G401 (cell line): ENCODE data around the gene CPA3. TPM values are rescaled to one million over a fixed set of nuclear protein-coding genes. Genes with fewer than 3 reads are reported as not detected.

Experiments
- DNase-seq: peaks from one replicate; pipeline ENCODE4 v3.0.0-alpha.2; 2015; ENCODE audit warnings: low spot score
- in situ Hi-C: cut with HindIII; loops from 2 replicates; pipeline ENCODE4 v1.10.0; 2016; ENCODE audit warnings: low sequenced_read_pairs, mixed read lengths
- total RNA-seq: library from RNA; depleted of rRNA; stranded (reverse); fragments of >200 nt; shearing (Covaris generic); gene quantifications from 2 replicates; pipeline ENCODE4 v1.2.3, GENCODE V29; 2014; rRNA removed

The CPA3 gene, protein sequence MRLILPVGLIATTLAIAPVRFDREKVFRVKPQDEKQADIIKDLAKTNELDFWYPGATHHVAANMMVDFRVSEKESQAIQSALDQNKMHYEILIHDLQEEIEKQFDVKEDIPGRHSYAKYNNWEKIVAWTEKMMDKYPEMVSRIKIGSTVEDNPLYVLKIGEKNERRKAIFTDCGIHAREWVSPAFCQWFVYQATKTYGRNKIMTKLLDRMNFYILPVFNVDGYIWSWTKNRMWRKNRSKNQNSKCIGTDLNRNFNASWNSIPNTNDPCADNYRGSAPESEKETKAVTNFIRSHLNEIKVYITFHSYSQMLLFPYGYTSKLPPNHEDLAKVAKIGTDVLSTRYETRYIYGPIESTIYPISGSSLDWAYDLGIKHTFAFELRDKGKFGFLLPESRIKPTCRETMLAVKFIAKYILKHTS
- not detected in 2 replicates for total RNA-seq

DNA sequence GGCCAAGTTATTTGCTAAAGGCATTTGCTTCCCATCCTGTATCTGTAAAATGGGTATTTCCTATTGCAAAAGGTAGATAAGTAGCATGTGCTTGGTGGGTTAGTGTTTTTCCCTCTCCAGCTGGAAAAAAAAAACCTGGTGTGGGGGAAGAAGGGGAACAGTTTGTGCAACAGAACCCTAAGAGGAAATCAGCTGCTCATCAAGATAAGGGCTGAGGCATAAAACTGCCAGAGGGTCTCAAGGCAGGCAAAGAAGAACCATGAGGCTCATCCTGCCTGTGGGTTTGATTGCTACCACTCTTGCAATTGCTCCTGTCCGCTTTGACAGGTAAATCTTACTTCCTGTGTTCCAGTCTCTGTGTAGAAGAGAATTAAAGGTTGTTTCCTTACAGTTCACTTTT is at the start of gene CPA3:
CPA3 (plus strand) TSS at position 248 of the 400 bp plus-strand sequence; CDS start at position 260, 12 bp downstream.
- DNase-seq = no peak
- in situ Hi-C loops = no loop called here

DNA sequence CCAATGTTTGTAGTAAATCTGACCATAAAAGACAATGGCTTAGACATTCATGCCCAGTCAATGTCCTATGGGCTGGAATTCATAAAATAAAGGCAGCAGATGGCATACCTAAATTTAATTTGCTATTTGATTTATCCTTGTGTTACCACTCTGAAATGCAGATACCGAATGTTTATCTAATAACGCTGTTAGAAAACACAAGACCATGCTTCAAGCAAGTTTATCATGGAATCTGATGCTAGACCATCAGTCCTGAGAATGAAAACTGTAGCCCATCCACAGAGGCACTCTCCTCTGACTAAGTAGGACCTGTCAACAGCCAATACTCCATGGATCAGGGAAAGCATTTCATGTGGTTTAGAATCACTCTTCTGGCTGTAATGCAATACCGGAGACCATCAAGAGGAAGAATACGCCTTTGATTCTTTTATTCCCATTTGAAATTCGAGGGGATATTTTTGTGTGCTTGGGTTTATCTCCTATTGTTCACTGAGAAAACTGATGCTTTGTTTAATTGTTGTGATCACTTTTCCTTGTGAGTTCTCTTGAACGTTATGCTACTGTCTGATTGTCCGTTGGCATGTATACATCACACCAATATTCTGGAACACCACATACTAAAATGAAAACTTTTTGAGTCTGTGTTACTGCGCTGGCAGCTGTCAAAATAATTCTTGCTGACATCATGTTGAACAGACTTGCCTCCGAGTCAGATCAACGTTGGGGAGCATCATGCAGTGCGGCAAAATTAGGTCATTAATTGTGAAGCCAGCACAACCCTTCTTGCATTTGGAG is 49.6 kb upstream of the CPA3 start:
- DNase-seq = peak; percentile 85
- in situ Hi-C loops = no loop called here

DNA sequence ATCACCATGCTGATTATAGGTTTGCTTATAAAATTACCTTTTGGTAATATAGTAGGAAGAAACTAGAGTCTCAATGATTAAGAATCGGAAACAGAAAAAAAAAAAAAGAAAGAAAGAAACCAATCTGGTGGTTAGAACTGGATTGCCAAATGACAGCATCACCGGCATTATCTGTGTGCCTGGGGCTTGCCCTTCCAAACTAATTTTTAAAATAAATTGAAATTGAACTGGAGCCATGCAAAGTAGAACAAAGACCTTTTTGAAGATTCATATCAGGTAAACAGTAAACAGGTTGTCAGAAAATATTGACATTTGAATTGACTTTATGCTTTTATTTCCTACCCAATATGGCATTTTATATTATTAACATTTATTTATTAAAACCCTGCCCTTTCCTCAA is 48.7 kb upstream of the CPA3 start:
- in situ Hi-C loops = no loop called here
- DNase-seq = peak; percentile 25

DNA sequence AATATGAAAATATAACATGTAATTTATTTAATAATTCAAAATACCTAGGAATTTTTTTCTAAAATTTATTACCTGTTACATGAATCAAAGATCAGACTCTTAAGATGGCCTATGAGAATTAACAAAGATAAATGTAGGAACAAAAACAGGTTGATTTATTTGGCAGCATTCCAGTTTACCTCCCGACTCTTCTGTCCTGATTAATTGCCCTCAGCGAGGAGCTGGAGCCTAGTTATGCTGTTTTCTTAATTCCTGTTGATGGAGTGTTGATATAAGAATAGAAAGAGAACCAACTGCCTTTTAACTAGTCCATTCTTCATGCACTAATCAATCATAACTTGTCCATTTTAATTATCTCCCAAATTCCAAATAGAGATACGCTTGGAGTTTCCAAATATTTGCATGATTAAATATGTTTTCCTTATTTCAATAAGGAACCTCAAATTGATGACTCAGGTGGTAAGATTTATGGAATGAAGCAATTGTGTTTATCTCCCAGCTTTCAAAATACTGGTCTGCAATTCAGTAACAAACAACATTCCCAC is 48.0 kb upstream of the CPA3 start:
- peak; percentile 68 for DNase-seq
- in situ Hi-C loops = no loop called here

DNA sequence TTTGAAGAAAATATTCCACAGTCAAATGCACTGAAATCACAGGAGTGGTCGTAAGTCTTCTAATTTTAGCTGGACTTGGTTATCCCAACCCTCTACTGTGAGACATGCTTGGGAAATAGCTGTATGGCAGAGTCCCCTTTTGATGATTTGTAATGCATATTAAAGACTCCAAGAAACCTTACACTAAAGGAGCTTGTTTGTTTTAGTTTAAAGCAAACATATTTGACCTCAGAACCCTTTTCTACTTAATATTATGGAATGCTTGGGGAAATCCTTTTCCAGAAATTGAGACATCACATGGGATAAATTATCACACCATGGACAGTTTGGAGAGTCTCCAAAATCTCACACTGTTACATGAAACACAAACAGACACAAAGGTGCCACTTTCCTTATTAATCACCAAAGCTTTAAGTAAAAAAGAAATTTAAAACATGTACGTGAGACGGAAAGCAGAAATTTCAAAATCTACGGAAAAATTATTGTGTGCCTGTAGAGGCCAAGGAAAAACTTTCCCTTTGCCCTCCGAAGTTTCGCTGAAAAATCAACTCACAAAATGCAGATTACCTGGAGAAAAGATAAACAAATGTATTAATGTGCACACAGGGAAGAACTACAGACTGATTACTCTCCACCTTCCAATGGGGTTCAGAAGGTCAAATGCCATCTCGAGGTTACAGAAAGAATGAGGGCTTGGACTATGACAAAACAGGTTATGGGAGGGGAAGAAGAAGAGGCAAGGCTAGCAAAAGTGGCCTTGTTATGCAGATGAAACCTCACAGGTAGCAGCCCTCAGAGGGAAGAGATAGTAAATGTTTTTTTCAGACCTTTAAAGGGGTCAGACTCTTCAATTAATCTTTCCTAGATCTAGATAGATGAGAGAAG is 44.5 kb upstream of the CPA3 start:
- DNase-seq = no peak
- in situ Hi-C loops = no loop called here

DNA sequence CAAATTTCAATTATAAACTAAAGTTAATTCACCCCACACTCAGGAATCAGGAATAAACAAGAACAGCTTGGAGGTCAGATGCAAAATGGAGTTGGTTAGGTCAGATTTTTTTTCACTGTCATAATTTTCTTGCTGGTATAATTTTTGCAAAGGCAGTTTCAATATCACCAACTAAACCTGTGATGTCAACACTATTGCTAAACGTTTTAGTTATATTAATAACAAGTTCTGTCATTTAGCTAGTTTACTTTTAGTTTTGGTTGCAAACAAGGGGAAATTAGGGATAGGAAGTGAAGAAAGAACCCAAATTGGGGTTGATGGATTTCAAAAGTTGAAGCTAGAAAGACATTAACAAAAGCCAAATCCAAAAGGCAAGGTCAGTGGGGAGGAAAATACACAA is 42.1 kb upstream of the CPA3 start:
- in situ Hi-C loops = no loop called here

DNA sequence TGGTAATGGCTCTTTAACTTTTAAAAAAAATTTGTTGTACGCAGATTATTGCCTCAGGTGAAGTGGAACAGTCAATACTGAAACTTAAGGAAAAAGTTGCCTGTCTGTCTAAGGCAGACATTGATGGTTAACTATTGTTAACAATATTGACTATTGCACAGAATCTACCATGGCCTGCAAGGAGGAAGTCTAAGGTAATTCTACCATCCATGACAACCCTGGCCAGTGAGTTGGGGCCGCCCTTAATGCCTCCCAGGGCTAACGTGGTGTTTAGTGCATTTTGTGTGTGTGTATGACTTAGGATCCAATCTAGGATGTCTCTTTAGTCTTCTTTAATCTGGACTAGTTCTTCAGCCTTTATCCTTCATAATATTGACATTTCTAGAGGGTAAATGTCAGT is 39.6 kb upstream of the CPA3 start:
- DNase-seq = no peak
- in situ Hi-C loops = no loop called here

More for the DNA sequence above, 42.1 kb upstream of the CPA3 start:
- DNase-seq = no peak

DNA sequence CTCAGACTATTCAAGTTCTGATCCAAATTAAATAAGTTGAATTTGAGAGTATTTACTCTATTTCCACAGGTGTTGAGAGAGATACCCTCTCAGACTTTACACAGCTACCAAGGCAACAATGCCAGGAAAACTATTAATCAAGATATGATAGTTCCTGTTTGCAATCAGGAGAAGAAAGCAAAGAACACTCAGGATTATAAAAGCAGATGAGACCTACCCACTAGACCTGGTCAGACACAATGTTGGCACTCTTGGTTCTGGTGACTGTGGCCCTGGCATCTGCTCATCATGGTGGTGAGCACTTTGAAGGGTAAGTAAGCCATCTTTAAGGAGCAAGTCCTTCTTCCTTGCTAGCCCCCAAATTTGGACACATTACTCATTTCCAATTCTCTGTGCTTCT is 37.5 kb upstream of the CPA3 start, which contains the start of gene CPB1:
CPB1 (plus strand) TSS at position 227 of the 400 bp plus-strand sequence; CDS start at position 240, 13 bp downstream.
- in situ Hi-C loops = no loop called here
- no peak for DNase-seq

DNA sequence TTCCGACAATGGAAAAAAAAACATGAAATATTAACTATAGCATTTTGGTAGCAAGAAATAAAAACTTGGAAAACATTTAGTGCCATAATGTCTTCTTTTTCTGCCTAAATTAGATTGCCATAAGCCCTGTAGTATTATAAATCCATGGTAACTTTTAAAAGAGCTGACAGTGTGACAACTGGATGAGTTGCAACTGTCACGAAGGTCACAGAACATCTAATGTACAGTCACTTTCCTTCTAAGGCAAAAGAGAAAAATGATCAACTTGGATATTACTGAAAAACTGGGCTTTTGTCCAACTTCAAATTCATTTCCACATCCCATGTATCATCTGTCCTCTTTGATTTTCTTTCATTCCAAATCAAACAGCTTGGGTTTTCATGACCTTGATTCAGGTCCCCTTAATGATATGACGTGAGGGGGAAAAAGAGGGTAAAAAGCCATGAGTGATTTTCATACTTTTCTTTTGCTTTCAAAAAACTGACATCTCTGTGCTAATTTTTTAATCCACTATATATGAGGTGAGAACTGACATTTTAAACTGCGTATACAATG is 36.9 kb upstream of the CPA3 start:
- in situ Hi-C loops = no loop called here
- no peak for DNase-seq

DNA sequence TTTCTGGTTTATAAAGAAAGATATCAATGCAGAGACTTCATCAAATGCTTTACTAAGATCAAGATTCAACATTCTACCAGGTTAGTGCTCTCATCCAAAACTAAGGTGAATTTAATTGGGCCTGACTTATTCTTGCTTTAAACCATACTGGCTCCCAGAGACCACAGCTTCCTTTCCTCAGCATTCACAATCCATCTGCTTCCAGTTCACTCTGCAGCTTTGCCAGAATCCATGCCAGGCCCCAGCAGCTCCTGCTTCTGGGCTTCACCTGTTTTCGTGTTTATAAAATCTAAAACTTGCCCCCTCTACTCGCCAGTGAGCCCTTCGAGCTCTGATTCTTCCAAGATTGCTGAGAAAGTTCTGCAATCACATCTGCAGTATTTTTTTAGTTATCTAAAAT is 35.2 kb upstream of the CPA3 start:
- in situ Hi-C loops = no loop called here
- DNase-seq = peak; percentile 64

DNA sequence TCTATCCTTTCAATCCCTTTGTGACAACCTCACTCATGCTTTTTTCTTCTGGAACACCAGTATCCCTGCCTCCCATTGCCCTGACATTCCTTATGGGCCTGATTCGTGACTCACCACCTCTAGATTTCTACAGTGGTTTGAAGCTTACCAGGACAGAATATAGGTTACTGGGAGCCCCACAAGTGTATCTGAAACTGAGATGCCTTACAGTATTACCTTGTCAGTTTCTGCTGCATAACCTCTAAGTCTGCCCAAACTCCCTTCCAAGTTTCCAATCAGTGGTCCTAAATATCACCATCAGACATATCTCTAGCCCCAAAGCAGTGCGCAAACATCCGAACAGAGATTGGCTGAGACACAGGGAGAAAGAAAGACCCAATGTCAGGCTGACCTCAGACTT is 31.9 kb upstream of the CPA3 start:
- DNase-seq = no peak
- in situ Hi-C loops = no loop called here

DNA sequence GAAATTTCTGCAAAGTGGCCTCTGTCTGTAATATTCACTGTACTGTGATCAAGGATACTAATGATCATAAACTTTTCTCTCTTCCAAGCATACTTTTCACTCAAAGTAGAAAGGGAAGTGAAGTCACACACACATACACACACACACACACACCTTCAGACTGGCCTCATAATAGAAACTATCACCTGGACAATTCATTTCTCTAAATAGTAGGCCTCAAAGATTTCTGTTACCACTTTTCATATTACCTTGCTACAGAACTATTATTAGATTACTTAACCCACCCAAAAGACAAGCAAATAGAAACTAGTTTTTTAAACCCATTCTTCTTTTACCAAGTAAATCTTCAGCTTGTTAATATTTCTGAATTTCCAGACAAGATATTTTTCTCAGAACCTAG is 25.3 kb upstream of the CPA3 start:
- in situ Hi-C loops = no loop called here
- DNase-seq = no peak

DNA sequence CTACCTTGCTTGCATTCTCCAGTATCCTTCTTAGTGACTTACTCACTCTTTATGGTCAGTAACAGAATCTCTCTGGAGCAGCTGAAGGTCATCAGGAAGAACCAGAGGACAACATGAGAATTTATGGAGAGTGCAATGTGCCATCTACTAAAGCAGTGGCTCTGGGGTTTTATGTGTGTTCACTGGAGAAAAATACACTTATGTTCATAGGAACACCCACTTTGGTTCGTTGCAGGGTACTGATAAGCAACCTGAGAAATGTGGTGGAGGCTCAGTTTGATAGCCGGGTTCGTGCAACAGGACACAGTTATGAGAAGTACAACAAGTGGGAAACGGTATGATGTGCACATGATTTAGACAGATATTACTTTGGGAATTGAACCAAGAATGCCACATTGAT is 24.6 kb upstream of the CPA3 start:
- DNase-seq = no peak
- in situ Hi-C loops = no loop called here

DNA sequence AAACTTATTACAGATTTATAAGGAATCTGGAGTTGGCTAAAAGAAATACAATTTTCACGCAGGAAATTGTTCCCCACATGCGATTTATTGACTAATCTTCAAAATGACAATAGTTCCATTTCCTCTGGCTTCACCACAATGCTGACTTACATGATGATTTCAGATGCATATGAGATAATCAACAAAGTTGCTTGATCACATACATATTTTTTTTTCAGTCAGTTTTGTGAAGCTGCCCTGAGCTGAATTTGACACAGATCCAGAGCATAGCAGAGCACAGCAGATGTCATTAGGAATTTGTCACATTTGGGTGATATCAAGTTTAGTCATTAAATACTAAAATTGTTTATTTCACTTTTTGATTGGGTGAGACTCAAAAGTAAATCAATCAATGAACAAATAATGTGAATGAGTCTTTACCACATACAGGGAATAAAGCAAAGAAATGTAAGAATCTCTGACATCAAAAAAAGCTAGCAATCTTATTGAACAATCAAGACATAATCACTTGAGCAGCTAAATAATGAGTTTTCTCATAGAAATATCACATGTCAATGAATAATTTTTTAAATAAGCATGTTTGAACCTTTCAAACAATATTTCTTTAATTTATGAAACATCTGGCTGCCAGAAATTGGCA is 19.2 kb upstream of the CPA3 start:
- in situ Hi-C loops = no loop called here

DNA sequence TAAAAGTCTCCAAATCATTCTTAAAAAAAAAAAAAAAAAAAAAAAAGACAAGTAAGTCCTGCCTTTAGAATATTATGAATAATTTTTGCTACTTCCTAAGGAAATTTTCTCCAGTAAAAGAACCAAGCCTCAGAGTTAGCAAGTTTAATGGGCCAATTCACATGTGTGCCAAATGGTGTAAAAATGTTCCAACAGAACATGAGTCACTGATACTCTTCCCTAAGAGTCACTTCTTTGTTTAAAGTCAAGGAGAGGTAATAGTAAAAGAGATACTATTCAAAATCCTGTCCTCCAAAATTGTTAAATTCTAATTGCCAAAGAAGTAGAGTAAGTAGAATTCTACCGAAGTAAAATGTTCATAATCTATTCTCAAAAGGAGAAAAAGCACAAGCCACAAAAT is 17.7 kb upstream of the CPA3 start:
- in situ Hi-C loops = no loop called here
- DNase-seq = no peak

More for the DNA sequence above, 19.2 kb upstream of the CPA3 start:
- peak; percentile 45 for DNase-seq

DNA sequence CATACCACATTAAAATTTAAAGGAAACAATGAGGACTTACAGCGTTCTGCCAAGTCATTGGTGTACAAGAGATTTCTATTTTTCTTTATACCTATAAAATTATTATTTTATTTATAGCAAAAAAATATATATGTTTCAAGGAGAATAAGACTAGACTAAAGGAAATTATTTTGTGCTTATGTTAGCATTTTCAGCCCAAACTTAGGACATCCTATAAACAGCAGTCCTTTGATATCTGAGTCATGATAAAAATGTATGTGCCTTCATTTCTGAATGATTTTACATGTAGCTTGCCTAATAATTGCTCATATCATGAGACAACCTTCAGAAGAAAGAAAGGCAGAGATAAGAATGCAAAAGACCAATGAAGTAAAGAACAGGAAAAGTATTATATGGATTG is 16.7 kb upstream of the CPA3 start:
- in situ Hi-C loops = no loop called here
- no peak for DNase-seq

DNA sequence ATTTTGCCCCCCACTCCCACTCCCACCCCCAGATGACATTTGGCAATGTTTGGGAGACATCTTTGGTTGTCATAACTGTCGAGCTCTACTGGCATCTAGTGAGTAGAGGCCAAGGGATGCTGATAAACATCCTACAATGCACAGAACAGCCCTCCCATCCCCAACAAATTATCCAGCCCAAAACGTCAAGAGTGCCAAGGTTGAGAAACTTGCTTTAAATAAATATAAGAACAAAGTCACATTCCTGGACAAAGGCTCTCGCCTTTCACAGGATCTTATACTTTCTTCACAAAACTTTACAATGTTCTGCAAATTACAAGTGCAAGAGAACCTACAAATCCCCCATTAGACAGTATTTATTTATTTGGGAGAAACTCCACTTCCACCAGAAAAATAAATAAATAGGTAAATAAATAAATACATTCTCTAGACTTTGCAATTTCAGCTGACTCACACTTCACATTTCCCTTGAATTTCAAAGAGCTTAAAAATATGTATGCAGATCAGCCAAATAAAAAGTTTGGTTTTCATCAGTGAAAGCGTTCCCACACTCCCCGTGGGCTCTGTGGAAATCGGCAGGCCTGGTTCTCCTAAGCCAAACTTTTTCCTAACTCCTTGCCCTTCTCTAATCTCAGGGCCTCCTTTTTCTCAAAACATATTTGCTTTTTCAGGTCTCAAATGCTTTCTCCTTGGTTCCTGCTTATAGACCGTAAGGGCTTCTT is 12.7 kb upstream of the CPA3 start:
- in situ Hi-C loops = no loop called here
- DNase-seq = no peak

DNA sequence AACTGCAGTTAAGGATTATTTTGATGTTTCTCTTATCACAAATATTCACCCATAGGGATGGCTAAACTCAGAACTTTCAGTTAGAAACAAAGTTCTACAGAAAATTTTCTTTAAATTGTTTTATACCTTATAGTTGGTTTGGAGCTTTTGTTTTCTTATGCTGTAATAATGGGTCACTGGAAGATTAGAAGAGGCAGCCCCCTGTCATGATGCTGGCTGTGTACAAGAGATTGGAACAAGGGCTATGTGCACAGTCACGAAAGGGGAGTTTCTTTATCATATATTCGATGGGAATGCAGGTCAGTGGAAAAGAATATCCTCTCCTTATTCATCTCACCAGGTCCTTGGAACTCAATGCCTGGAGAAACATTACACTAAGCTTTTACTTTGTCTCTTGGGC is 12.0 kb upstream of the CPA3 start:
- no peak for DNase-seq
- in situ Hi-C loops = no loop called here
